KMS-11 (cell line): ENCODE results near the gene PIWIL1.

Experiments
- H2AFZ ChIP-seq: fragments of 200-600 bp; sonication (generic); 2 replicates; pipeline ENCODE4 v1.6.1; 2016; ENCODE audit warnings: antibody characterized with exemption, mixed run types, low read depth
- H3K27ac ChIP-seq: fragments of 200-600 bp; sonication (generic); 2 replicates; pipeline ENCODE4 v1.6.1; 2016; ENCODE audit warnings: mild to moderate bottlenecking, mixed run types
- H3K27me3 ChIP-seq: fragments of 200-600 bp; sonication (generic); 2 replicates; pipeline ENCODE4 v1.6.1; 2017; ENCODE audit warnings: mild to moderate bottlenecking, low read depth, mixed run types, moderate library complexity; ENCODE audit not compliant: insufficient read depth
- H3K36me3 ChIP-seq: fragments of 200-600 bp; sonication (generic); 2 replicates; pipeline ENCODE4 v1.6.1; 2017; ENCODE audit warnings: mild to moderate bottlenecking, mixed run types; ENCODE audit not compliant: insufficient read depth
- H3K4me1 ChIP-seq: fragments of 200-600 bp; sonication (generic); 2 replicates; pipeline ENCODE4 v1.6.1; 2016; ENCODE audit warnings: mild to moderate bottlenecking, low read depth, mixed run types; ENCODE audit not compliant: poor library complexity, severe bottlenecking
- H3K4me2 ChIP-seq: fragments of 200-600 bp; sonication (generic); 2 replicates; pipeline ENCODE4 v1.7.0; 2016; ENCODE audit warnings: mild to moderate bottlenecking, mixed run types
- H3K4me3 ChIP-seq: fragments of 200-600 bp; sonication (generic); IDR thresholded peaks from 2 replicates; pipeline ENCODE4 v1.6.1; 2017; ENCODE audit warnings: low read depth, low read length, mixed read lengths; ENCODE audit not compliant: insufficient read depth
- H3K79me2 ChIP-seq: fragments of 200-600 bp; sonication (generic); 2 replicates; pipeline ENCODE4 v1.6.1; 2016; ENCODE audit warnings: low read depth, mixed run types; ENCODE audit not compliant: insufficient read depth
- H3K9ac ChIP-seq: fragments of 200-600 bp; sonication (generic); 2 replicates; pipeline ENCODE4 v1.6.1; 2016; ENCODE audit warnings: mild to moderate bottlenecking, mixed run types
- H4K20me1 ChIP-seq: fragments of 200-600 bp; sonication (generic); 2 replicates; pipeline ENCODE4 v1.6.1; 2016; ENCODE audit warnings: mild to moderate bottlenecking, mixed run types; ENCODE audit not compliant: insufficient read depth
- CTCF ChIP-seq: fragments of 200-600 bp; sonication (generic); conservative IDR thresholded peaks from 2 replicates; pipeline ENCODE4 v1.6.1; 2017; ENCODE audit warnings: low read depth, mild to moderate bottlenecking, antibody characterized with exemption, low read length, moderate library complexity, mixed read lengths

The PIWIL1 gene

GRCh38 chr12:130316251-130316650 lies 21.4 kb upstream of the PIWIL1 start:
- H3K9ac ChIP-seq: no peak overlapping the region
- H3K27me3 ChIP-seq: no peaks in the 10 kb centered on the region
- no peak overlapping the region for H2AFZ ChIP-seq
- no peaks in the 10 kb centered on the region for H3K36me3 ChIP-seq
- H4K20me1 ChIP-seq: no peaks in the 10 kb centered on the region
- no peak for TF ChIP-seq CTCF
- no peaks in the 10 kb centered on the region for H3K4me1 ChIP-seq
- H3K79me2 ChIP-seq: no peaks in the 10 kb centered on the region
- H3K27ac ChIP-seq: no peak overlapping the region
- H3K4me2 ChIP-seq: no peak overlapping the region
- H3K4me3 ChIP-seq: no peak overlapping the region

- Histone ChIP-seq H3K4me2 (no peak overlapping the region), H3K4me1 (no peaks in the 10 kb centered on the region), H3K79me2 (no peaks in the 10 kb centered on the region), H3K9ac (no peak overlapping the region), H4K20me1 (no peaks in the 10 kb centered on the region), H3K27ac (no peak overlapping the region), H3K4me3 (no peak overlapping the region), H3K36me3 (no peaks in the 10 kb centered on the region), H3K27me3 (no peaks in the 10 kb centered on the region), H2AFZ (no peak overlapping the region)
- no peak for TF ChIP-seq CTCF
Observed at GRCh38 chr12:130320536-130320935, 17.2 kb upstream of the PIWIL1 start.

GRCh38 chr12:130322263-130322662 lies 15.4 kb upstream of the PIWIL1 start:
- Histone ChIP-seq H3K9ac (no peak overlapping the region), H3K79me2 (no peaks in the 10 kb centered on the region), H3K4me2 (no peak overlapping the region), H4K20me1 (no peaks in the 10 kb centered on the region), H3K27me3 (no peaks in the 10 kb centered on the region), H3K27ac (no peak overlapping the region), H3K4me1 (no peaks in the 10 kb centered on the region), H3K36me3 (no peaks in the 10 kb centered on the region), H2AFZ (no peak overlapping the region), H3K4me3 (no peak overlapping the region)
- no peak for TF ChIP-seq CTCF

GRCh38 chr12:130330685-130331084 lies 7.0 kb upstream of the PIWIL1 start:
- no peak for TF ChIP-seq CTCF
- H3K27me3 ChIP-seq: no peaks in the 10 kb centered on the region
- H3K4me1 ChIP-seq: no peaks in the 10 kb centered on the region
- H3K79me2 ChIP-seq: no peaks in the 10 kb centered on the region
- no peak overlapping the region for H3K9ac ChIP-seq
- no peak overlapping the region for H3K4me3 ChIP-seq
- no peaks in the 10 kb centered on the region for H4K20me1 ChIP-seq
- no peak overlapping the region for H2AFZ ChIP-seq
- H3K4me2 ChIP-seq: no peak overlapping the region
- no peak overlapping the region for H3K27ac ChIP-seq
- no peaks in the 10 kb centered on the region for H3K36me3 ChIP-seq

- Histone ChIP-seq H3K9ac (no peak overlapping the region), H3K4me3 (no peak overlapping the region)
- TF ChIP-seq CTCF: no peak
Observed at GRCh38 chr12:130331146-130331545, 6.5 kb upstream of the PIWIL1 start.

More at GRCh38 chr12:130331146-130331545, 6.5 kb upstream of the PIWIL1 start:
- Histone ChIP-seq H3K36me3 (no peaks in the 10 kb centered on the region), H3K27me3 (no peaks in the 10 kb centered on the region), H3K4me1 (no peaks in the 10 kb centered on the region), H3K79me2 (no peaks in the 10 kb centered on the region), H4K20me1 (no peaks in the 10 kb centered on the region), H3K27ac (no peak overlapping the region), H3K4me2 (no peak overlapping the region), H2AFZ (no peak overlapping the region)
